ENCODE data around the gene PARD3. TPM values are rescaled to one million over a fixed set of nuclear protein-coding genes. Genes with fewer than 3 reads are reported as not detected.

Gene PARD3
- total RNA-seq, 6 donors from 2014 or later: 30.6 to 108 (median 50.6) TPM

- no peaks in the 10 kb centered on the region for H3K9me3 ChIP-seq
- no peaks in the 10 kb centered on the region for H3K4me1 ChIP-seq
- TF ChIP-seq EP300 (IDR thresholded peaks at IDR 0.05) (no peak), CTCF (IDR thresholded peaks at IDR 0.05) (no peak), POLR2A (IDR thresholded peaks at IDR 0.05) (no peak), POLR2AphosphoS5 (IDR thresholded peaks at IDR 0.05) (no peak)
- H3K36me3 ChIP-seq: no peaks in the 10 kb centered on the region
- WGBS, 2 donors: 77 to 81% methylated on average over 4 of the region's 4 CpGs
- ATAC-seq (ENCODE audit: low FRiP score in 2 of 2) (no peak), DNase-seq (no peak)
- H3K4me3 ChIP-seq: no peak overlapping the region
- H3K27me3 ChIP-seq: no peaks in the 10 kb centered on the region
- H3K27ac ChIP-seq: no peak overlapping the region
Observed at GRCh38 chr10:34484164-34484563, 330.9 kb downstream of the PARD3 start.

DNA sequence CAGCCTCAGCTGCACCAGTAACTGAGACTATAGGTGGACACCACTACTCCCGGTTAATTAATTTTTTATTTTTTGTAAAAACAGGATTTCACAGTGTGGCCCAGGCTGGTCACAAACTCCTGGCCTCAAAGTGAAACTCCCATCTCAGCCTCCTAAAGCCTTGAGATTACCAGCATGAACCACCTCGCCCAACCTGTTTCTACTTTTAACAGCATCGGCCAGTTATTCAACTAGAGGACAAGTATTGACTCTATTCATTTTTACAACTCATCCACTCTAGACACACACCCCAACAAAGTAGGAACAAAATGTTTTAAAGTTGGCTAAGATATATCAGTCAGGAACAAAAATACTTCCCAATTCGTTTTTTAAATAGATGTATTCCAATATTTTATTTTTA lies 334.8 kb downstream of the PARD3 start:
- TF ChIP-seq EP300 (IDR thresholded peaks at IDR 0.05): no peak
- no peak for TF ChIP-seq POLR2A (IDR thresholded peaks at IDR 0.05)
- TF ChIP-seq CTCF (IDR thresholded peaks at IDR 0.05): no peak
- no peak for TF ChIP-seq POLR2AphosphoS5 (IDR thresholded peaks at IDR 0.05)
- Histone ChIP-seq H3K27me3 (no peaks in the 10 kb centered on the region), H3K36me3 (no peaks in the 10 kb centered on the region), H3K4me3 (no peak overlapping the region), H3K9me3 (no peaks in the 10 kb centered on the region), H3K27ac (no peak overlapping the region), H3K4me1 (no peaks in the 10 kb centered on the region)
- ATAC-seq (ENCODE audit: low FRiP score in 2 of 2): no peak
- DNase-seq: no peak
- 85 to 92% methylated on average over 4 of the region's 4 CpGs for WGBS, 2 donors

DNA sequence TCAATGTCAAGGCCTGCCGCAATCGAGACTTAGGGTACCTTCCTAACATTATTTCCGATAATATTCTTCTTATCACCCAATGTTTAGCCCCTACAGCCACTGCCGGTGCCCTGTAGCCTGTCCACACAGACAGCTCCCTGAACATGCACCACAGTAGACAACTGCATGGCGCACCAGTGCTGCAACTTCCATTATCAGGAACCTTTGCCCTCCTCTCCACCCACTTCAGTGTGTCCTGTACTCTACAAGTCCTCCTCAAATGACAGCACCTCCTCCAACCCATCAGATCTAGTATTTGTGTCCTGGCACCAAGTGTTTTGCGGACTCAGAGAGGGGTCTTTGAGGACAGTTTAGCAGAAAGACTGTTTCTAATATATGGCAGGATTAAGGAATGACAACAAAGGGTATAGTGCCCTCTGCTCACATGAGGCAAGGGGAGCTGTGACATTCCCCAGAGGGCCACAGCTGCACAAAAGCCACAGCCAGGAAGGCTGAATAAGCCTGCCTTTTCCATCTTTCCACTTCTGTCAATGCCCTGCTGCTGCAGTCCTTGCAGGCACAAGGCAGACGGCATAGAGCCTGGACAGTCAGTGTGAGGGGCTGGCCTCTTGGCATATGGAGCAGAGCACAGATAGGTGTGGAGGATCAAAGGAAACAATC lies 335.4 kb downstream of the PARD3 start:
- Histone ChIP-seq H3K4me1 (no peaks in the 10 kb centered on the region), H3K9me3 (no peaks in the 10 kb centered on the region), H3K4me3 (no peak overlapping the region), H3K27me3 (no peaks in the 10 kb centered on the region), H3K27ac (no peak overlapping the region), H3K36me3 (no peaks in the 10 kb centered on the region)
- TF ChIP-seq CTCF (IDR thresholded peaks at IDR 0.05): no peak
- TF ChIP-seq POLR2AphosphoS5 (IDR thresholded peaks at IDR 0.05): no peak
- no peak for TF ChIP-seq POLR2A (IDR thresholded peaks at IDR 0.05)
- TF ChIP-seq EP300 (IDR thresholded peaks at IDR 0.05): no peak
- DNase-seq: no peak
- 91 to 94% methylated on average over 7 of the region's 7 CpGs for WGBS, 2 donors
- ATAC-seq (ENCODE audit: low FRiP score in 2 of 2): peak in 1 of 2 donors; percentile 19

DNA sequence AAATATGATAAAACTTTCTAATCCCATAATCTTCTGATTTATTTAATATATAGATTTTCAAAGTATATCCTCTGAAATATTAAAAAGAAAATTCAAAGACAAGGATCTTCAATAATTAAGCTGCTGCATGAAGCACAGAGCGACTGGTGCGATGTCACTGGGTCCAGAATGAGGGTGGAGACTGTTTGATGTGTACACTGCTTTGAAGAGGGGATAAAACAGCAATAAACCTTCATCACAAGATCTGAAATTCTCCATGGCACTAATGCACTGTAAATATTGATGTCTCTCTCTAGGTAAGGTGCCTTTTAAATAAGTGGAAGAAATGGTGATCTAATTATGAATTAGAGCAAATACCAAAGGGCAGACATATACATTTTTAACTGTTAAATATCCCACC lies 337.8 kb downstream of the PARD3 start:
- WGBS, 2 donors: 89 to 93% methylated on average over 2 of the region's 2 CpGs
- Histone ChIP-seq H3K27ac (no peak overlapping the region), H3K9me3 (no peaks in the 10 kb centered on the region), H3K27me3 (no peaks in the 10 kb centered on the region), H3K4me3 (no peak overlapping the region), H3K36me3 (no peaks in the 10 kb centered on the region), H3K4me1 (peaks cover 0 to 3% (median 0%) of the 10 kb centered on the region in 4 donors)
- DNase-seq: no peak
- no peak for ATAC-seq (ENCODE audit: low FRiP score in 2 of 2)
- no peak for TF ChIP-seq POLR2AphosphoS5 (IDR thresholded peaks at IDR 0.05)
- no peak for TF ChIP-seq POLR2A (IDR thresholded peaks at IDR 0.05)
- no peak for TF ChIP-seq CTCF (IDR thresholded peaks at IDR 0.05)
- TF ChIP-seq EP300 (IDR thresholded peaks at IDR 0.05): no peak

GRCh38 chr10:34476608-34477007 lies 338.5 kb downstream of the PARD3 start:
- no peak for DNase-seq
- no peak for TF ChIP-seq POLR2AphosphoS5 (IDR thresholded peaks at IDR 0.05)
- no peak for TF ChIP-seq EP300 (IDR thresholded peaks at IDR 0.05)
- TF ChIP-seq CTCF (IDR thresholded peaks at IDR 0.05): no peak
- no peak for TF ChIP-seq POLR2A (IDR thresholded peaks at IDR 0.05)
- H3K4me1 ChIP-seq: peaks cover 0 to 3% (median 0%) of the 10 kb centered on the region in 4 donors
- no peak for ATAC-seq (ENCODE audit: low FRiP score in 2 of 2)
- H3K27ac ChIP-seq: no peak overlapping the region
- no peaks in the 10 kb centered on the region for H3K9me3 ChIP-seq
- WGBS, 2 donors: 92 to 95% methylated on average over 3 of the region's 3 CpGs
- no peaks in the 10 kb centered on the region for H3K36me3 ChIP-seq
- no peaks in the 10 kb centered on the region for H3K27me3 ChIP-seq
- no peak overlapping the region for H3K4me3 ChIP-seq
